ENCODE results near the gene LRRC59. TPM values are rescaled to one million over a fixed set of nuclear protein-coding genes. Genes with fewer than 3 reads are reported as not detected.

The LRRC59 gene
- total RNA-seq, 1 experiment from 2014 or later: 221 TPM

- intact Hi-C loops (cut with micrococcal nuclease): no loop called here
- H3K4me1 ChIP-seq (ENCODE audit: control insufficient read depth in 1 of 2, insufficient read depth in 2 of 2, low read length in 2 of 2): peaks cover 31 to 50% of the 10 kb centered on the region in 2 experiments
- no peaks in the 10 kb centered on the region for H3K27me3 ChIP-seq (ENCODE audit: insufficient read depth, low read length)
- no peaks in the 10 kb centered on the region for H3K9me2 ChIP-seq (ENCODE audit: insufficient read depth)
- peak overlapping the region in 1 of 2 experiments; percentile 23; a peak in 2 of 4 replicates for H3K4me3 ChIP-seq (replicated peaks in 1 of 2; ENCODE audit: low read depth in 1 of 2, low read length in 2 of 2)
- H3K9ac ChIP-seq (ENCODE audit: low read length): peak overlapping the region; percentile 22; the same call in 1 of the 2 replicates
- no peaks in the 10 kb centered on the region for H3K9me3 ChIP-seq (ENCODE audit: control insufficient read depth in 1 of 2, insufficient read depth in 1 of 2, low read depth in 1 of 2, low read length in 2 of 2)
- TF ChIP-seq, protein P1, sequence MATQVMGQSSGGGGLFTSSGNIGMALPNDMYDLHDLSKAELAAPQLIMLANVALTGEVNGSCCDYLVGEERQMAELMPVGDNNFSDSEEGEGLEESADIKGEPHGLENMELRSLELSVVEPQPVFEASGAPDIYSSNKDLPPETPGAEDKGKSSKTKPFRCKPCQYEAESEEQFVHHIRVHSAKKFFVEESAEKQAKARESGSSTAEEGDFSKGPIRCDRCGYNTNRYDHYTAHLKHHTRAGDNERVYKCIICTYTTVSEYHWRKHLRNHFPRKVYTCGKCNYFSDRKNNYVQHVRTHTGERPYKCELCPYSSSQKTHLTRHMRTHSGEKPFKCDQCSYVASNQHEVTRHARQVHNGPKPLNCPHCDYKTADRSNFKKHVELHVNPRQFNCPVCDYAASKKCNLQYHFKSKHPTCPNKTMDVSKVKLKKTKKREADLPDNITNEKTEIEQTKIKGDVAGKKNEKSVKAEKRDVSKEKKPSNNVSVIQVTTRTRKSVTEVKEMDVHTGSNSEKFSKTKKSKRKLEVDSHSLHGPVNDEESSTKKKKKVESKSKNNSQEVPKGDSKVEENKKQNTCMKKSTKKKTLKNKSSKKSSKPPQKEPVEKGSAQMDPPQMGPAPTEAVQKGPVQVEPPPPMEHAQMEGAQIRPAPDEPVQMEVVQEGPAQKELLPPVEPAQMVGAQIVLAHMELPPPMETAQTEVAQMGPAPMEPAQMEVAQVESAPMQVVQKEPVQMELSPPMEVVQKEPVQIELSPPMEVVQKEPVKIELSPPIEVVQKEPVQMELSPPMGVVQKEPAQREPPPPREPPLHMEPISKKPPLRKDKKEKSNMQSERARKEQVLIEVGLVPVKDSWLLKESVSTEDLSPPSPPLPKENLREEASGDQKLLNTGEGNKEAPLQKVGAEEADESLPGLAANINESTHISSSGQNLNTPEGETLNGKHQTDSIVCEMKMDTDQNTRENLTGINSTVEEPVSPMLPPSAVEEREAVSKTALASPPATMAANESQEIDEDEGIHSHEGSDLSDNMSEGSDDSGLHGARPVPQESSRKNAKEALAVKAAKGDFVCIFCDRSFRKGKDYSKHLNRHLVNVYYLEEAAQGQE (IDR thresholded peaks at IDR 0.05; ENCODE audit: low read depth): no peak
- TF ChIP-seq EZH2 (IDR thresholded peaks at IDR 0.05): no peak
- TF ChIP-seq ZFX (IDR thresholded peaks at IDR 0.05): no peak
- TF ChIP-seq POLR2A (IDR thresholded peaks at IDR 0.05; ENCODE audit: borderline replicate concordance, extremely low read depth, insufficient read depth, insufficient read length): no peak
- no peak for TF ChIP-seq EGR1 (IDR thresholded peaks at IDR 0.05; ENCODE audit: low read depth)
- no peak for TF ChIP-seq TCF7L2 (IDR thresholded peaks at IDR 0.05; ENCODE audit: borderline replicate concordance, extremely low read depth, insufficient read depth, insufficient read length)
- TF ChIP-seq, protein P2, sequence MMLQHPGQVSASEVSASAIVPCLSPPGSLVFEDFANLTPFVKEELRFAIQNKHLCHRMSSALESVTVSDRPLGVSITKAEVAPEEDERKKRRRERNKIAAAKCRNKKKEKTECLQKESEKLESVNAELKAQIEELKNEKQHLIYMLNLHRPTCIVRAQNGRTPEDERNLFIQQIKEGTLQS (IDR thresholded peaks at IDR 0.05): no peak
- TF ChIP-seq MAX (IDR thresholded peaks at IDR 0.05): peak; percentile 56; the same call in 1 of the 2 replicates
- TF ChIP-seq SP1 (IDR thresholded peaks at IDR 0.05; ENCODE audit: low read depth): peak; percentile 78
- TF ChIP-seq ZBTB33 (IDR thresholded peaks at IDR 0.05; ENCODE audit: extremely low read depth, insufficient replicate concordance, low read length): no peak
- peak; percentile 45; the same call in 1 of the 2 replicates for TF ChIP-seq POLR2AphosphoS5 (IDR thresholded peaks at IDR 0.05; ENCODE audit: low read depth, low read length)
- no peak for TF ChIP-seq YY1 (IDR thresholded peaks at IDR 0.05; ENCODE audit: extremely low read depth, insufficient replicate concordance, low read depth, low read length)
- no peak; the same call in 1 of the 2 replicates for TF ChIP-seq ELF1 (IDR thresholded peaks at IDR 0.05; ENCODE audit: borderline replicate concordance, low read depth)
- TF ChIP-seq SRF (IDR thresholded peaks at IDR 0.05; ENCODE audit: low read depth): no peak
- no peak for TF ChIP-seq JUND (IDR thresholded peaks at IDR 0.05)
- peak; percentile 74 for TF ChIP-seq FOSL1 (IDR thresholded peaks at IDR 0.05; ENCODE audit: low read depth)
- peak; percentile 59; the same call in 1 of the 2 replicates for TF ChIP-seq CBX3 (IDR thresholded peaks at IDR 0.05; ENCODE audit: low read depth)
- RAD21 ChIA-PET (ENCODE audit: low non-redundant PET in 1 of 2, low total read pairs in 2 of 2, uncharacterized antibody in 2 of 2, unreplicated experiment in 2 of 2): no interaction called here
- peak overlapping the region; percentile 56 for H3K27ac ChIP-seq (ENCODE audit: low read depth, low read length)
- DNase-seq (ENCODE audit: low read depth, low spot score) (peak; percentile 77), ATAC-seq (peak; percentile 49)
- no TSS peak for BruUV-seq (replicated peaks)
- H4K20me1 ChIP-seq (ENCODE audit: insufficient read depth): no peaks in the 10 kb centered on the region
- peak overlapping the region; percentile 21 for H2AFZ ChIP-seq (ENCODE audit: low read depth, low read length, poor library complexity, severe bottlenecking)
- H3K4me2 ChIP-seq (ENCODE audit: low read length): peak overlapping the region; percentile 89
- H3K79me2 ChIP-seq (ENCODE audit: insufficient read depth, low read length): 0 out of 2 replicates have a peak, but pooled peaks cover 7% of the 10 kb centered on the region
- CTCF ChIA-PET: interaction anchor here (0.6 kb wide), 1 partner anchor 26 kb away, joined by 4 read pairs; the partner anchor contains the start of gene LRRC59
- POLR2A ChIA-PET: no interaction called here
- H3K36me3 ChIP-seq (ENCODE audit: control insufficient read depth in 1 of 2, insufficient read depth in 2 of 2, low read length in 2 of 2): no peaks in the 10 kb centered on the region; a peak in 1 of 4 replicates
Observed at GRCh38 chr17:50423553-50424159, 26.3 kb upstream of the LRRC59 start.
